SK-N-SH (cell line): Measurements from ENCODE around the gene SMARCA1. TPM values are rescaled to one million over a fixed set of nuclear protein-coding genes. Genes with fewer than 3 reads are reported as not detected.

Source experiments
- CTCF ChIA-PET: fragments of 300-600, 350-600 bp; formaldehyde crosslinking; extraction: SDS; loops from one replicate; lab custom pipeline; 2021; lab: Yijun Ruan, JAX
- POLR2A ChIA-PET: fragments of 350-600 bp; sonication (Branson Sonifier 250); formaldehyde crosslinking; extraction: SDS; loops from one replicate; lab custom pipeline; 2020; ENCODE audit warnings: antibody characterized with exemption, inconsistent platforms; lab: Yijun Ruan, JAX
- DNase-seq: peaks from one replicate; pipeline ENCODE4 v3.0.0; 2012
- H2AFZ ChIP-seq: fragments of 200-600 bp; sonication (generic); 2 replicates; pipeline ENCODE4 v1.8.1; 2016; ENCODE audit warnings: antibody characterized with exemption, mild to moderate bottlenecking, low read depth
- H3F3A ChIP-seq: fragments of 200-600 bp; sonication (generic); replicated peaks from 2 replicates; pipeline ENCODE3; 2016; ENCODE audit warnings: antibody characterized with exemption, mild to moderate bottlenecking; ENCODE audit not compliant: insufficient read depth
- H3K27ac ChIP-seq, 2 experiments: fragments of 200-500 bp in 1 of 2; fragments of 200-600 bp in 1 of 2; sonication (Bioruptor generic) in 1 of 2; sonication (generic), shearing (Covaris generic) in 1 of 2; 2 replicates each; pipeline versions ENCODE4 v1.5.1 to v1.6.1; 2014 to 2016; ENCODE audit warnings: low read depth in 2 of 2, inconsistent platforms in 1 of 2, low read length in 1 of 2, mild to moderate bottlenecking in 1 of 2, mixed read lengths in 1 of 2
- H3K27me3 ChIP-seq: fragments of 200-600 bp; sonication (generic), shearing (Covaris generic); 2 replicates; pipeline ENCODE4 v1.6.1; 2016; ENCODE audit warnings: mixed run types; ENCODE audit not compliant: insufficient read depth
- H3K36me3 ChIP-seq, 2 experiments: fragments of 200-500 bp in 1 of 2; fragments of 200-600 bp in 1 of 2; sonication (Bioruptor generic) in 1 of 2; sonication (generic) in 1 of 2; replicated peaks in 1 of 2; 2 replicates each; pipeline versions ENCODE3 to v1.5.1; 2014 to 2016; ENCODE audit warnings: low read length in 1 of 2, mild to moderate bottlenecking in 1 of 2; ENCODE audit not compliant: insufficient read depth in 2 of 2, control insufficient read depth in 1 of 2
- H3K4me1 ChIP-seq, 2 experiments: fragments of 200-500 bp in 1 of 2; fragments of 200-600 bp in 1 of 2; sonication (Bioruptor generic) in 1 of 2; sonication (generic), shearing (Covaris generic) in 1 of 2; 2 replicates each; pipeline versions ENCODE4 v1.5.1 to v1.6.1; 2014 to 2016; ENCODE audit warnings: low read depth in 1 of 2, low read length in 1 of 2, mixed run types in 1 of 2; ENCODE audit not compliant: insufficient read depth in 2 of 2, control insufficient read depth in 1 of 2
- H3K4me2 ChIP-seq: fragments of 200-600 bp; sonication (generic), shearing (Covaris generic); 2 replicates; pipeline ENCODE4 v1.6.1; 2017; ENCODE audit warnings: mixed run types
- H3K4me3 ChIP-seq, 2 experiments: fragments of 200-500 bp in 1 of 2; fragments of 200-600 bp in 1 of 2; sonication (Bioruptor generic) in 1 of 2; sonication (generic), shearing (Covaris generic) in 1 of 2; 2 replicates each; pipeline versions ENCODE4 v1.5.1 to v1.8.1; 2014 to 2016; ENCODE audit warnings: low read depth in 2 of 2, inconsistent platforms in 1 of 2, low read length in 1 of 2, mild to moderate bottlenecking in 1 of 2, mixed read lengths in 1 of 2, moderate library complexity in 1 of 2
- H3K79me2 ChIP-seq: fragments of 200-600 bp; sonication (generic); 2 replicates; pipeline ENCODE4 v1.8.1; 2017; ENCODE audit warnings: mild to moderate bottlenecking; ENCODE audit not compliant: insufficient read depth
- H3K9ac ChIP-seq: fragments of 200-600 bp; sonication (generic); 2 replicates; pipeline ENCODE4 v1.6.1; 2017; ENCODE audit warnings: mixed run types
- H3K9me2 ChIP-seq: fragments of 200-600 bp; sonication (generic); 2 replicates; pipeline ENCODE4 v1.6.1; 2017; ENCODE audit warnings: mixed run types
- H3K9me3 ChIP-seq: fragments of 200-600 bp; sonication (generic); 2 replicates; pipeline ENCODE4 v1.6.1; 2017; ENCODE audit warnings: mixed run types, mild to moderate bottlenecking, moderate library complexity
- H4K20me1 ChIP-seq: fragments of 200-600 bp; sonication (generic); 2 replicates; pipeline ENCODE4 v1.6.1; 2017; ENCODE audit warnings: mild to moderate bottlenecking, mixed run types; ENCODE audit not compliant: insufficient read depth
- REST ChIP-seq: IDR thresholded peaks from 2 replicates; pipeline ENCODE4 v1.6.1; 2012; ENCODE audit warnings: mild to moderate bottlenecking, low read depth, low read length, moderate library complexity
- TAF1 ChIP-seq: IDR thresholded peaks from 2 replicates; pipeline ENCODE4 v1.6.1; 2012; ENCODE audit warnings: low read depth, mild to moderate bottlenecking, low read length, moderate library complexity, borderline replicate concordance
- WGBS: methylation state at CpG from one replicate; pipeline ENCODE4 v1.1.6; 2017; ENCODE audit warnings: low lambda C conversion rate; 5-methylcytosine and 5-hydroxymethylcytosine counted together
- polyA plus RNA-seq, 3 experiments: library from polyadenylated mRNA; depleted of rRNA; stranded (reverse); fragments of >200 nt; gene quantifications; 2 replicates each; pipeline ENCODE4 v1.2.3, GENCODE V29; 2012
- TF ChIP-seq, protein P1 (sequence below): IDR thresholded peaks from 2 replicates; pipeline ENCODE4; 2012
- TF ChIP-seq, protein P2 (sequence below): IDR thresholded peaks from 2 replicates; pipeline ENCODE4 v1.4.0; 2012; ENCODE audit warnings: low read depth, borderline replicate concordance
- TF ChIP-seq, protein P3 (sequence below): fragments of 200-600 bp; sonication (generic); IDR thresholded peaks from 2 replicates; pipeline ENCODE4 v1.6.1; 2017; ENCODE audit warnings: antibody characterized with exemption, mild to moderate bottlenecking, moderate library complexity

Gene SMARCA1
- polyA plus RNA-seq, 1 of the 3 experiments (the other 2 are of a cell fraction): 17.1 TPM

DNA sequence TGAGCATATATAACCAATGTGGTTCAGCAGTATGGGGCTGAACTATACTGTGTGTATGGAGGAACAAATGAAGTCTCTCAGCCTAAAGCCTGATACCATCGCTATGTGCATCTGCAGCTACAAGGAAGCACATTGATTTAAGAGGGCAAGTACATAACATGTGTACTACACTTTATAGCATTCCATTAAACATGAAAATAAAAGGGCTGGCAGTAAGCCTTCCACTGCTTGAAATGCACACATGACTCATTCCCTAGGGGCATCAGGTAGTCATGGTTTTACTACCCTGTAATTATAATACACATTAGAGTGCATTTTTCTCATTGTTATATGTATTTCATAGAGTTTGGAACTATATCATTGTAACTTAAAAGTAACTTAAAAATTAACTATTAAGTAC, 51.2 kb downstream of the SMARCA1 start (continued):
- no peak for TF ChIP-seq REST
- TF ChIP-seq, protein P1, sequence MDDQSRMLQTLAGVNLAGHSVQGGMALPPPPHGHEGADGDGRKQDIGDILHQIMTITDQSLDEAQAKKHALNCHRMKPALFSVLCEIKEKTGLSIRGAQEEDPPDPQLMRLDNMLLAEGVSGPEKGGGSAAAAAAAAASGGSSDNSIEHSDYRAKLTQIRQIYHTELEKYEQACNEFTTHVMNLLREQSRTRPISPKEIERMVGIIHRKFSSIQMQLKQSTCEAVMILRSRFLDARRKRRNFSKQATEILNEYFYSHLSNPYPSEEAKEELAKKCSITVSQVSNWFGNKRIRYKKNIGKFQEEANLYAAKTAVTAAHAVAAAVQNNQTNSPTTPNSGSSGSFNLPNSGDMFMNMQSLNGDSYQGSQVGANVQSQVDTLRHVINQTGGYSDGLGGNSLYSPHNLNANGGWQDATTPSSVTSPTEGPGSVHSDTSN: no peak
- TF ChIP-seq, protein P2, sequence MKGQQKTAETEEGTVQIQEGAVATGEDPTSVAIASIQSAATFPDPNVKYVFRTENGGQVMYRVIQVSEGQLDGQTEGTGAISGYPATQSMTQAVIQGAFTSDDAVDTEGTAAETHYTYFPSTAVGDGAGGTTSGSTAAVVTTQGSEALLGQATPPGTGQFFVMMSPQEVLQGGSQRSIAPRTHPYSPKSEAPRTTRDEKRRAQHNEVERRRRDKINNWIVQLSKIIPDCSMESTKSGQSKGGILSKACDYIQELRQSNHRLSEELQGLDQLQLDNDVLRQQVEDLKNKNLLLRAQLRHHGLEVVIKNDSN: no peak
- TF ChIP-seq, all 33 proteins: peak for 0

- Histone ChIP-seq H2AFZ (no peak overlapping the region; the same call in 1 of the 2 replicates), H3K79me2 (no peaks in the 10 kb centered on the region), H3K9ac (no peak overlapping the region), H3K27me3 (peaks cover 4% of the 10 kb centered on the region), H3K4me3 (no peak overlapping the region), H3K9me3 (no peaks in the 10 kb centered on the region), H4K20me1 (no peaks in the 10 kb centered on the region), H3K9me2 (no peaks in the 10 kb centered on the region), H3K27ac (no peak overlapping the region), H3K4me2 (no peak overlapping the region), H3K36me3 (peaks cover 40 to 49% of the 10 kb centered on the region in 2 experiments), H3K4me1 (no peaks in the 10 kb centered on the region), H3F3A (peaks cover 7% of the 10 kb centered on the region)
- CTCF ChIA-PET: no interaction called here
- WGBS: 50% methylated on average over 3 of the region's 3 CpGs
- no peak for DNase-seq
- POLR2A ChIA-PET: no interaction called here
- TF ChIP-seq, protein P3, sequence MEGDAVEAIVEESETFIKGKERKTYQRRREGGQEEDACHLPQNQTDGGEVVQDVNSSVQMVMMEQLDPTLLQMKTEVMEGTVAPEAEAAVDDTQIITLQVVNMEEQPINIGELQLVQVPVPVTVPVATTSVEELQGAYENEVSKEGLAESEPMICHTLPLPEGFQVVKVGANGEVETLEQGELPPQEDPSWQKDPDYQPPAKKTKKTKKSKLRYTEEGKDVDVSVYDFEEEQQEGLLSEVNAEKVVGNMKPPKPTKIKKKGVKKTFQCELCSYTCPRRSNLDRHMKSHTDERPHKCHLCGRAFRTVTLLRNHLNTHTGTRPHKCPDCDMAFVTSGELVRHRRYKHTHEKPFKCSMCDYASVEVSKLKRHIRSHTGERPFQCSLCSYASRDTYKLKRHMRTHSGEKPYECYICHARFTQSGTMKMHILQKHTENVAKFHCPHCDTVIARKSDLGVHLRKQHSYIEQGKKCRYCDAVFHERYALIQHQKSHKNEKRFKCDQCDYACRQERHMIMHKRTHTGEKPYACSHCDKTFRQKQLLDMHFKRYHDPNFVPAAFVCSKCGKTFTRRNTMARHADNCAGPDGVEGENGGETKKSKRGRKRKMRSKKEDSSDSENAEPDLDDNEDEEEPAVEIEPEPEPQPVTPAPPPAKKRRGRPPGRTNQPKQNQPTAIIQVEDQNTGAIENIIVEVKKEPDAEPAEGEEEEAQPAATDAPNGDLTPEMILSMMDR: peak; percentile 55
- TF ChIP-seq TAF1: no peak
Measured at GRCh38 chrX:129462707-129463106, 60.6 kb downstream of the SMARCA1 start.
